IMR-90 (cell line): ENCODE results near the gene ACTMAP. TPM values are rescaled to one million over a fixed set of nuclear protein-coding genes. Genes with fewer than 3 reads are reported as not detected.

Experiments
- ATAC-seq: fragments of 200-7000 bp; cut with Tn5 transposase; 2 replicates; pipeline ENCODE4 v1.9.1; 2020; ENCODE audit warnings: low read depth, mild to moderate bottlenecking, moderate library complexity
- BruUV-seq: library from RNA; stranded (reverse); fragments of 400-500 nt; replicated peaks from 2 replicates; lab custom pipeline; 2021; lab: Mats Ljungman, UMichigan
- CTCF ChIA-PET: fragments of 300-600 bp; formaldehyde crosslinking; extraction: SDS; loops from one replicate; lab custom pipeline; 2021; ENCODE audit warnings: antibody characterized with exemption; lab: Yijun Ruan, JAX
- POLR2A ChIA-PET: fragments of 300-600 bp; sonication (Branson Sonifier 250); formaldehyde crosslinking; loops from one replicate; lab custom pipeline; 2022; ENCODE audit warnings: antibody characterized with exemption; ENCODE audit not compliant: unreplicated experiment; lab: Charles Lee
- DNase-seq: peaks from one replicate; pipeline ENCODE4 v3.0.0; 2013
- H2AFZ ChIP-seq: replicated peaks from 2 replicates; pipeline ENCODE3; 2013; ENCODE audit warnings: low read length, mild to moderate bottlenecking; ENCODE audit not compliant: poor library complexity
- H2AK5ac ChIP-seq: 2 replicates; pipeline ENCODE4 v1.6.1; 2013; ENCODE audit warnings: low read depth, low read length, inconsistent platforms
- H2AK9ac ChIP-seq: replicated peaks from 2 replicates; pipeline ENCODE3; 2013; ENCODE audit warnings: mild to moderate bottlenecking, low read depth, low read length, moderate library complexity; ENCODE audit not compliant: poor library complexity
- H2BK120ac ChIP-seq: 2 replicates; pipeline ENCODE4 v1.6.1; 2013; ENCODE audit warnings: low read depth, low read length, inconsistent platforms
- H2BK15ac ChIP-seq: 3 replicates; pipeline ENCODE4 v1.6.1; 2013; ENCODE audit warnings: low read depth, low read length, inconsistent platforms
- H2BK20ac ChIP-seq: 2 replicates; pipeline ENCODE4 v1.6.1; 2013; ENCODE audit warnings: low read depth, mild to moderate bottlenecking, inconsistent platforms, low read length, moderate library complexity
- H2BK5ac ChIP-seq: 2 replicates; pipeline ENCODE4 v1.6.1; 2013; ENCODE audit warnings: mild to moderate bottlenecking, low read depth, low read length, inconsistent platforms; ENCODE audit not compliant: poor library complexity, severe bottlenecking
- H3K14ac ChIP-seq: replicated peaks from 2 replicates; pipeline ENCODE4 v1.6.1; 2013; ENCODE audit warnings: low read depth, low read length, inconsistent platforms
- H3K18ac ChIP-seq: 2 replicates; pipeline ENCODE4 v1.6.1; 2013; ENCODE audit warnings: low read depth, low read length, control low read depth
- H3K23ac ChIP-seq: 2 replicates; pipeline ENCODE4 v1.6.1; 2013; ENCODE audit warnings: low read depth, low read length, inconsistent platforms
- H3K27ac ChIP-seq: 2 replicates; pipeline ENCODE4 v1.5.1; 2013; ENCODE audit warnings: mild to moderate bottlenecking, control low read depth, low read length; ENCODE audit not compliant: insufficient read depth
- H3K27me3 ChIP-seq: 2 replicates; pipeline ENCODE4 v1.6.1; 2013; ENCODE audit warnings: low read length; ENCODE audit not compliant: control insufficient read depth, insufficient read depth
- H3K36me3 ChIP-seq: 2 replicates; pipeline ENCODE4 v1.6.1; 2013; ENCODE audit warnings: low read length, mixed read lengths; ENCODE audit not compliant: control insufficient read depth, insufficient read depth
- H3K4ac ChIP-seq: 2 replicates; pipeline ENCODE4 v1.6.1; 2013; ENCODE audit warnings: low read depth, low read length, inconsistent platforms
- H3K4me1 ChIP-seq: 2 replicates; pipeline ENCODE4 v1.6.1; 2013; ENCODE audit warnings: low read length, mixed read lengths; ENCODE audit not compliant: control insufficient read depth, insufficient read depth
- H3K4me2 ChIP-seq: 2 replicates; pipeline ENCODE4 v1.6.1; 2013; ENCODE audit warnings: low read depth, mild to moderate bottlenecking, control low read depth, low read length, moderate library complexity
- H3K4me3 ChIP-seq: 2 replicates; pipeline ENCODE4 v1.5.1; 2013; ENCODE audit warnings: low read depth, mild to moderate bottlenecking, control low read depth, low read length, moderate library complexity; ENCODE audit not compliant: insufficient read depth
- H3K56ac ChIP-seq: 2 replicates; pipeline ENCODE4 v1.6.1; 2013; ENCODE audit warnings: low read length, inconsistent platforms; ENCODE audit not compliant: insufficient read depth; ENCODE audit errors: extremely low read depth
- H3K79me1 ChIP-seq, 2 experiments: 2 replicates each; pipeline ENCODE4 v1.6.1; 2013; ENCODE audit warnings: low read length in 2 of 2, inconsistent platforms in 1 of 2, low read depth in 1 of 2
- H3K9ac ChIP-seq: 2 replicates; pipeline ENCODE4 v1.6.1; 2013; ENCODE audit warnings: low read depth, low read length, control low read depth
- H3K9me1 ChIP-seq: 2 replicates; pipeline ENCODE4 v1.6.1; 2013; ENCODE audit warnings: low read length, inconsistent platforms; ENCODE audit not compliant: insufficient read depth
- H3K9me3 ChIP-seq: 2 replicates; pipeline ENCODE4 v1.6.1; 2013; ENCODE audit warnings: low read length; ENCODE audit not compliant: control insufficient read depth, insufficient read depth
- H4K20me1 ChIP-seq: 2 replicates; pipeline ENCODE4 v1.6.1; 2013; ENCODE audit warnings: low read length, inconsistent platforms; ENCODE audit not compliant: insufficient read depth
- H4K5ac ChIP-seq: 2 replicates; pipeline ENCODE4 v1.6.1; 2013; ENCODE audit warnings: mild to moderate bottlenecking, low read depth, low read length, control low read depth
- H4K8ac ChIP-seq, 2 experiments: 2 replicates each; pipeline ENCODE4 v1.6.1; 2013; ENCODE audit warnings: low read depth in 2 of 2, low read length in 2 of 2, control low read depth in 1 of 2, inconsistent platforms in 1 of 2
- H4K91ac ChIP-seq: 2 replicates; pipeline ENCODE4 v1.6.1; 2013; ENCODE audit warnings: low read depth, low read length, inconsistent platforms; ENCODE audit not compliant: insufficient read depth
- BHLHE40 ChIP-seq: fragments of 150-350 bp; IDR thresholded peaks from 2 replicates; pipeline ENCODE4 v1.6.1; 2016; ENCODE audit warnings: mild to moderate bottlenecking, low read depth, low read length
- CEBPB ChIP-seq: IDR thresholded peaks from 2 replicates; pipeline ENCODE4 v1.6.1; 2012; ENCODE audit warnings: low read depth, low read length, improper control_type of control experiment
- CHD1 ChIP-seq: IDR thresholded peaks from 2 replicates; pipeline ENCODE4 v1.6.1; 2012; ENCODE audit warnings: low read depth, low read length, improper control_type of control experiment
- FOS ChIP-seq: fragments of 150-350 bp; IDR thresholded peaks from 2 replicates; pipeline ENCODE4 v1.6.1; 2016; ENCODE audit warnings: low read depth, low read length
- MAZ ChIP-seq: IDR thresholded peaks from 2 replicates; pipeline ENCODE4 v1.6.1; 2012; ENCODE audit warnings: low read depth, mild to moderate bottlenecking, low read length, improper control_type of control experiment, moderate library complexity, borderline replicate concordance
- MXI1 ChIP-seq: IDR thresholded peaks from 2 replicates; pipeline ENCODE4 v1.6.1; 2012; ENCODE audit warnings: low read depth, mild to moderate bottlenecking, low read length, moderate library complexity, borderline replicate concordance
- NFE2L2 ChIP-seq: fragments of 150-350 bp; IDR thresholded peaks from 2 replicates; pipeline ENCODE4 v1.6.1; 2016; ENCODE audit warnings: low read depth, mild to moderate bottlenecking, low read length
- POLR2A ChIP-seq: IDR thresholded peaks from 2 replicates; pipeline ENCODE4 v1.6.1; 2012; ENCODE audit warnings: mild to moderate bottlenecking, low read depth, low read length
- RAD21 ChIP-seq: IDR thresholded peaks from 2 replicates; pipeline ENCODE4 v1.6.1; 2012; ENCODE audit warnings: low read length, improper control_type of control experiment
- RCOR1 ChIP-seq: IDR thresholded peaks from 2 replicates; pipeline ENCODE4 v1.6.1; 2012; ENCODE audit warnings: mild to moderate bottlenecking, low read length, improper control_type of control experiment; ENCODE audit not compliant: insufficient replicate concordance
- RFX5 ChIP-seq: IDR thresholded peaks from 2 replicates; pipeline ENCODE4 v1.8.0; 2012; ENCODE audit warnings: low read depth, mild to moderate bottlenecking, low read length, moderate library complexity
- SMC3 ChIP-seq: fragments of 150-350 bp; IDR thresholded peaks from 2 replicates; pipeline ENCODE4 v1.6.1; 2016; ENCODE audit warnings: low read depth, mild to moderate bottlenecking, antibody characterized with exemption, low read length, moderate library complexity
- WGBS, 2 experiments: methylation state at CpG; one replicate each; pipeline versions ENCODE4 v1.1.5 to v1.1.7; 2013; ENCODE audit warnings: missing lambda C conversion rate in 2 of 2; ENCODE audit not compliant: insufficient read length in 1 of 2; ENCODE audit errors: extremely low coverage in 2 of 2; 5-methylcytosine and 5-hydroxymethylcytosine counted together
- dilution Hi-C: fragments of 300-500 bp; cut with HindIII; formaldehyde crosslinking; loops from one replicate; pipeline ENCODE4 v1.14.3; 2018; ENCODE audit warnings: low sequenced_read_pairs; ENCODE audit not compliant: unreplicated experiment
- in situ Hi-C: fragments of 300-500 bp; cut with MboI; formaldehyde crosslinking; loops from 3 replicates; pipeline ENCODE4 v1.14.3; 2019; ENCODE audit warnings: low sequenced_read_pairs, inconsistent platforms, mixed read lengths
- intact Hi-C: fragments of 100-400 bp; cut with micrococcal nuclease; formaldehyde crosslinking; loops from 2 replicates; pipeline ENCODE4 v1.10.0; 2022
- polyA plus RNA-seq, 3 experiments: library from polyadenylated mRNA; depleted of rRNA; stranded (reverse); fragments of >200 nt; gene quantifications; 2 replicates each; pipeline ENCODE4 v1.2.3, GENCODE V29; 2012; ENCODE audit warnings: low replicate concordance in 1 of 3
- total RNA-seq: library from RNA; depleted of rRNA; stranded (reverse); fragments of >200 nt; gene quantifications from 2 replicates; pipeline ENCODE4 v1.2.3, GENCODE V29; 2012
- TF ChIP-seq, protein P1 (sequence below): conservative IDR thresholded peaks from 2 replicates; pipeline ENCODE4 v1.5.1; 2012; ENCODE audit warnings: mild to moderate bottlenecking, low read depth, low read length, improper control_type of control experiment
- TF ChIP-seq, protein P2 (sequence below): fragments of 150-350 bp; IDR thresholded peaks from 2 replicates; pipeline ENCODE4 v1.6.1; 2017; ENCODE audit warnings: mild to moderate bottlenecking, antibody characterized with exemption, low read length, low read depth
- TF ChIP-seq, protein P3 (sequence below): fragments of 150-350 bp; IDR thresholded peaks from 2 replicates; pipeline ENCODE4 v1.6.1; 2016; ENCODE audit warnings: low read depth, mild to moderate bottlenecking, low read length, moderate library complexity, borderline replicate concordance

ACTMAP gene
- total and polyA plus RNA-seq, 2 of the 4 experiments (the other 2 are of a cell fraction) = 0.54 to 5.4 TPM

DNA sequence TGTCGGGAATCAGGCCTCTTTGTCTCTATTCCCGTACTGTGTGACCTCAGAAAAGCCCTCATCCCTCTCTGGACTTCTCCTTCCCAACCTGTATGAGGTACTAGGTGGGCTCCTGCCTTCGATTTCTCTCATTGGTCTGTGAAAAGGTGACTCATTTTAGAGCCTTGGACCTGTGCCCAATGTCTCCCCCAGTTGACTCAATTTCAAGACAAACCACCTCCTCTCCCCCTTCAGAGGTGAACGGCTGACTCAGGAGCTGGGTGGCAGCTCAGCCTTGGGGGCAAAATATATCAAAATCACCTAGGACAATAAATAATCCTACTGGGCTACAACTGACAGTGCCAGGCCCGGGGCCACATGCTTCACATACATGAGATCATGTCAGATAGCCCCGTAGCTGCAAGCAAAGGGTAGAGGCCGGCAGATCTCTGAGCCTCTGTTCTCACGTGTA, 34.2 kb downstream of the ACTMAP start:
- in situ Hi-C loops = no loop called here
- dilution Hi-C loops = no loop called here
- Histone ChIP-seq H2AK5ac (peak overlapping the region; percentile 60), H2BK120ac (peak overlapping the region; percentile 95), H3K14ac (peak overlapping the region; percentile 55), H3K23ac (peak overlapping the region; percentile 85), H3K9me1 (peaks cover 9% of the 10 kb centered on the region; the same call in 1 of the 2 replicates), H2BK5ac (peak overlapping the region; percentile 79), H3K56ac (peak overlapping the region; percentile 86), H2AFZ (peak overlapping the region; percentile 90), H3K9me3 (no peaks in the 10 kb centered on the region), H4K5ac (peak overlapping the region; percentile 19), H3K9ac (peak overlapping the region; percentile 70), H4K91ac (peak overlapping the region; percentile 71), H4K8ac (peak overlapping the region; percentile 55 to 77), H3K27ac (peak overlapping the region; percentile 76), H2BK20ac (peak overlapping the region; percentile 86), H4K20me1 (peaks cover 16% of the 10 kb centered on the region; the same call in 1 of the 2 replicates), H3K4ac (peak overlapping the region; percentile 94), H2BK15ac (peak overlapping the region; percentile 52), H3K27me3 (no peaks in the 10 kb centered on the region), H3K79me1 (peaks cover 14 to 61% of the 10 kb centered on the region in 2 experiments; a peak in 3 of 4 replicates), H3K36me3 (peaks cover 7% of the 10 kb centered on the region; the same call in 1 of the 2 replicates), H3K4me2 (peak overlapping the region; percentile 86), H2AK9ac (peak overlapping the region; percentile 90), H3K18ac (peak overlapping the region; percentile 60), H3K4me3 (peak overlapping the region; percentile 86), H3K4me1 (peaks cover 9% of the 10 kb centered on the region)
- BruUV-seq = no TSS peak
- intact Hi-C loops = loop anchor here (2.0 to 5.0 kb wide), 2 partner anchors 35 to 81 kb away; partner anchors contain the start of genes ACTMAP, EGLN2 and SNRPA
- ChIA-PET CTCF (no interaction called here), POLR2A (no interaction called here)
- DNase-seq (peak; percentile 95), ATAC-seq (no peak)
- 0% methylated on average over 3 of the region's 8 CpGs; no CpG with 5 or more reads in 1 of the 2 experiments for WGBS, 2 experiments
- TF ChIP-seq POLR2A (peak; percentile 65), CEBPB (peak; percentile 0; the same call in 1 of the 2 replicates), RFX5 (0 out of 2 replicates have a peak, but pooled peaks have one; percentile 8), CHD1 (no peak), FOS (peak; percentile 5; the same call in 1 of the 2 replicates), MXI1 (no peak), SMC3 (no peak), RCOR1 (peak; percentile 6), NFE2L2 (no peak), BHLHE40 (0 out of 2 replicates have a peak, but pooled peaks have one; percentile 25), MAZ (no peak), RAD21 (no peak)
- TF ChIP-seq, protein P1, sequence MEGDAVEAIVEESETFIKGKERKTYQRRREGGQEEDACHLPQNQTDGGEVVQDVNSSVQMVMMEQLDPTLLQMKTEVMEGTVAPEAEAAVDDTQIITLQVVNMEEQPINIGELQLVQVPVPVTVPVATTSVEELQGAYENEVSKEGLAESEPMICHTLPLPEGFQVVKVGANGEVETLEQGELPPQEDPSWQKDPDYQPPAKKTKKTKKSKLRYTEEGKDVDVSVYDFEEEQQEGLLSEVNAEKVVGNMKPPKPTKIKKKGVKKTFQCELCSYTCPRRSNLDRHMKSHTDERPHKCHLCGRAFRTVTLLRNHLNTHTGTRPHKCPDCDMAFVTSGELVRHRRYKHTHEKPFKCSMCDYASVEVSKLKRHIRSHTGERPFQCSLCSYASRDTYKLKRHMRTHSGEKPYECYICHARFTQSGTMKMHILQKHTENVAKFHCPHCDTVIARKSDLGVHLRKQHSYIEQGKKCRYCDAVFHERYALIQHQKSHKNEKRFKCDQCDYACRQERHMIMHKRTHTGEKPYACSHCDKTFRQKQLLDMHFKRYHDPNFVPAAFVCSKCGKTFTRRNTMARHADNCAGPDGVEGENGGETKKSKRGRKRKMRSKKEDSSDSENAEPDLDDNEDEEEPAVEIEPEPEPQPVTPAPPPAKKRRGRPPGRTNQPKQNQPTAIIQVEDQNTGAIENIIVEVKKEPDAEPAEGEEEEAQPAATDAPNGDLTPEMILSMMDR = no peak
- TF ChIP-seq, protein P2, sequence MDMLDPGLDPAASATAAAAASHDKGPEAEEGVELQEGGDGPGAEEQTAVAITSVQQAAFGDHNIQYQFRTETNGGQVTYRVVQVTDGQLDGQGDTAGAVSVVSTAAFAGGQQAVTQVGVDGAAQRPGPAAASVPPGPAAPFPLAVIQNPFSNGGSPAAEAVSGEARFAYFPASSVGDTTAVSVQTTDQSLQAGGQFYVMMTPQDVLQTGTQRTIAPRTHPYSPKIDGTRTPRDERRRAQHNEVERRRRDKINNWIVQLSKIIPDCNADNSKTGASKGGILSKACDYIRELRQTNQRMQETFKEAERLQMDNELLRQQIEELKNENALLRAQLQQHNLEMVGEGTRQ = no peak
- TF ChIP-seq, protein P3, sequence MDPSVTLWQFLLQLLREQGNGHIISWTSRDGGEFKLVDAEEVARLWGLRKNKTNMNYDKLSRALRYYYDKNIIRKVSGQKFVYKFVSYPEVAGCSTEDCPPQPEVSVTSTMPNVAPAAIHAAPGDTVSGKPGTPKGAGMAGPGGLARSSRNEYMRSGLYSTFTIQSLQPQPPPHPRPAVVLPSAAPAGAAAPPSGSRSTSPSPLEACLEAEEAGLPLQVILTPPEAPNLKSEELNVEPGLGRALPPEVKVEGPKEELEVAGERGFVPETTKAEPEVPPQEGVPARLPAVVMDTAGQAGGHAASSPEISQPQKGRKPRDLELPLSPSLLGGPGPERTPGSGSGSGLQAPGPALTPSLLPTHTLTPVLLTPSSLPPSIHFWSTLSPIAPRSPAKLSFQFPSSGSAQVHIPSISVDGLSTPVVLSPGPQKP = no peak
